Neural cell (in vitro differentiated cells): Measurements from ENCODE around the gene MRPL42.

Experiments
- CTCF ChIP-seq: fragments of 450-650 bp; IDR thresholded peaks from 2 replicates; pipeline ENCODE4 v1.5.1; 2014; ENCODE audit warnings: antibody characterized with exemption, mild to moderate bottlenecking, moderate library complexity; ENCODE audit not compliant: poor library complexity, severe bottlenecking
- EP300 ChIP-seq: fragments of 450-650 bp; conservative IDR thresholded peaks from 2 replicates; pipeline ENCODE4 v1.6.1; 2014; ENCODE audit warnings: antibody characterized with exemption, mild to moderate bottlenecking, moderate library complexity; ENCODE audit not compliant: poor library complexity, severe bottlenecking
- EZH2 ChIP-seq: fragments of 200-600, 300-800 bp; shearing (Covaris generic), sonication (generic); IDR thresholded peaks from 2 replicates; pipeline ENCODE4 v1.6.1; 2014; ENCODE audit warnings: antibody characterized with exemption, low read length, borderline replicate concordance, mild to moderate bottlenecking; ENCODE audit not compliant: insufficient read depth, poor library complexity, severe bottlenecking
- MXI1 ChIP-seq: fragments of 450-650 bp; conservative IDR thresholded peaks from 2 replicates; pipeline ENCODE4 v1.6.1; 2014; ENCODE audit warnings: antibody characterized with exemption, mild to moderate bottlenecking; ENCODE audit not compliant: poor library complexity, severe bottlenecking
- POLR2AphosphoS5 ChIP-seq: IDR thresholded peaks from 2 replicates; pipeline ENCODE4 v1.6.1; 2012
- RAD21 ChIP-seq: fragments of 450-650 bp; conservative IDR thresholded peaks from 2 replicates; pipeline ENCODE4 v1.6.1; 2014; ENCODE audit warnings: antibody characterized with exemption, mild to moderate bottlenecking, moderate library complexity
- REST ChIP-seq: IDR thresholded peaks from 2 replicates; pipeline ENCODE4 v1.6.1; 2012; ENCODE audit warnings: borderline replicate concordance

GRCh38 chr12:93449277-93449676 lies 18.0 kb upstream of the MRPL42 start:
- TF ChIP-seq CTCF (no peak), EZH2 (no peak), MXI1 (no peak), RAD21 (no peak), POLR2AphosphoS5 (no peak), EP300 (no peak), REST (no peak)
